Glutamatergic neuron (in vitro differentiated cells): Measurements from ENCODE around the gene FANCG. TPM values are rescaled to one million over a fixed set of nuclear protein-coding genes. Genes with fewer than 3 reads are reported as not detected.
A peak's percentile ranks its signal among the peaks of the same experiment; 100 is the strongest.

Source experiments
- DNase-seq: peaks from one replicate; pipeline ENCODE4 v3.0.0; 2022
- H3K27ac Mint-ChIP-seq: one replicate; pipeline ENCODE4 v1.8.0; 2020; ENCODE audit warnings: mild to moderate bottlenecking, mixed read lengths, inconsistent platforms; ENCODE audit not compliant: unreplicated experiment
- H3K27me3 Mint-ChIP-seq: one replicate; pipeline ENCODE4 v1.8.0; 2020; ENCODE audit warnings: mild to moderate bottlenecking, moderate library complexity, mixed read lengths, inconsistent platforms; ENCODE audit not compliant: unreplicated experiment
- H3K36me3 Mint-ChIP-seq: one replicate; pipeline ENCODE4 v1.8.0; 2020; ENCODE audit warnings: mild to moderate bottlenecking, mixed read lengths, inconsistent platforms; ENCODE audit not compliant: unreplicated experiment
- H3K4me1 Mint-ChIP-seq: one replicate; pipeline ENCODE4 v1.8.0; 2020; ENCODE audit warnings: mild to moderate bottlenecking, low read depth, mixed read lengths, inconsistent platforms; ENCODE audit not compliant: unreplicated experiment
- H3K4me3 Mint-ChIP-seq: one replicate; pipeline ENCODE4 v1.8.0; 2020; ENCODE audit warnings: mild to moderate bottlenecking, mixed read lengths, inconsistent platforms; ENCODE audit not compliant: unreplicated experiment
- H3K9me3 Mint-ChIP-seq: one replicate; pipeline ENCODE4 v1.8.0; 2020; ENCODE audit warnings: mild to moderate bottlenecking, moderate library complexity, mixed read lengths, inconsistent platforms; ENCODE audit not compliant: unreplicated experiment
- CTCF ChIP-seq: fragments of 200-600 bp; sonication (generic); IDR thresholded peaks from one replicate; pipeline ENCODE4 v1.5.0; 2021; ENCODE audit not compliant: partially characterized antibody, unreplicated experiment
- total RNA-seq: library from RNA; stranded (reverse); fragmentation: NEBNext Ultra II Directional; extraction: Animal tissue kit (Norgen Biotek cat#: 25700); gene quantifications from one replicate; pipeline ENCODE4 v1.2.1, GENCODE V29; 2021; ENCODE audit not compliant: unreplicated experiment

FANCG gene
- total RNA-seq, 1 donor from 2014 or later = 49.0 TPM

- no peaks in the 10 kb centered on the region for H3K36me3 Mint-ChIP-seq
- H3K27ac Mint-ChIP-seq = peak overlapping the region; percentile 99
- H3K4me3 Mint-ChIP-seq = peak overlapping the region; percentile 95
- peaks cover 23% of the 10 kb centered on the region for H3K4me1 Mint-ChIP-seq
- peak; percentile 68 for DNase-seq
- no peak for TF ChIP-seq CTCF
- H3K27me3 Mint-ChIP-seq = peaks cover 19% of the 10 kb centered on the region
- peaks cover 19% of the 10 kb centered on the region for H3K9me3 Mint-ChIP-seq
These were observed 35.3 kb upstream of the FANCG start for GRCh38 chr9:35114840-35115628.

GRCh38 chr9:35114113-35114839 lies 34.5 kb upstream of the FANCG start:
- DNase-seq = peak; percentile 87
- H3K27me3 Mint-ChIP-seq = peaks cover 19% of the 10 kb centered on the region
- peaks cover 20% of the 10 kb centered on the region for H3K9me3 Mint-ChIP-seq
- H3K4me1 Mint-ChIP-seq = peaks cover 26% of the 10 kb centered on the region
- H3K27ac Mint-ChIP-seq = peak overlapping the region; percentile 99
- H3K4me3 Mint-ChIP-seq = peak overlapping the region; percentile 95
- no peak for TF ChIP-seq CTCF
- H3K36me3 Mint-ChIP-seq = no peaks in the 10 kb centered on the region

- Mint-ChIP-seq H3K4me3 (peak overlapping the region; percentile 92), H3K27me3 (peaks cover 19% of the 10 kb centered on the region), H3K9me3 (peaks cover 20% of the 10 kb centered on the region), H3K36me3 (no peaks in the 10 kb centered on the region), H3K4me1 (peaks cover 26% of the 10 kb centered on the region), H3K27ac (peak overlapping the region; percentile 89)
- TF ChIP-seq CTCF = no peak
- no peak for DNase-seq
These were observed 32.7 kb upstream of the FANCG start for GRCh38 chr9:35112257-35113020.

GRCh38 chr9:35111001-35111933 lies 31.5 kb upstream of the FANCG start:
- H3K36me3 Mint-ChIP-seq = no peaks in the 10 kb centered on the region
- H3K4me3 Mint-ChIP-seq = peak overlapping the region; percentile 92
- TF ChIP-seq CTCF = no peak
- H3K27me3 Mint-ChIP-seq = peaks cover 14% of the 10 kb centered on the region
- DNase-seq = peak; percentile 97
- peaks cover 23% of the 10 kb centered on the region for H3K4me1 Mint-ChIP-seq
- peaks cover 15% of the 10 kb centered on the region for H3K9me3 Mint-ChIP-seq
- H3K27ac Mint-ChIP-seq = peak overlapping the region; percentile 89
